Spleen (tissue), 7 donors: Measurements from ENCODE around the gene SNX1.
"Not testable (repeated sequence)": the region's sequence is repeated elsewhere in the genome, so short reads cannot be mapped to it uniquely, and the experiment has no call there.

Experiments used
- CTCF ChIP-seq, 11 experiments: fragments of 200-600 bp in 7 of 11; fragments of 450-650 bp in 4 of 11; sonication (generic) in 4 of 11; IDR thresholded peaks in 8 of 11; conservative IDR thresholded peaks in 3 of 11; 1 replicate in 7 of 11; 2 replicates in 4 of 11; pipeline versions ENCODE4 v1.4.0 to v1.8.0; 2016 to 2021; ENCODE audit warnings: antibody characterized with exemption in 11 of 11, inconsistent platforms in 4 of 11, mild to moderate bottlenecking in 1 of 11
- POLR2A ChIP-seq, 3 donors: fragments of 450-650 bp; IDR thresholded peaks; one replicate each; pipeline ENCODE4 v1.5.1; 2017; ENCODE audit warnings: antibody characterized with exemption in 3 of 3, mild to moderate bottlenecking in 1 of 3
- POLR2AphosphoS5 ChIP-seq, 3 donors: sonication (generic); formaldehyde crosslinking; IDR thresholded peaks; one replicate each; pipeline ENCODE4 v1.5.1; 2017; ENCODE audit warnings: antibody characterized with exemption in 3 of 3
- donor health status: DM: no; HTN: no; CAD: no; lungs with moderate emphysema.
- donor health status: DM: no; HTN: no; CAD: no.
- donor health status: DM: no; HTN: no; CAD: no.

GRCh38 chr15:64120322-64120721 is 24.5 kb downstream of the SNX1 start:
- not testable (repeated sequence) for TF ChIP-seq CTCF (IDR thresholded peaks at IDR 0.05 in 8 of 11, conservative IDR thresholded peaks at IDR 0.05 in 3 of 11); POLR2A (IDR thresholded peaks at IDR 0.05); POLR2AphosphoS5 (IDR thresholded peaks at IDR 0.05)
